Kidney (tissue), 14 donors: Measurements from ENCODE around the gene ALB. TPM values are rescaled to one million over a fixed set of nuclear protein-coding genes. Genes with fewer than 3 reads are reported as not detected.

Experiments
- DNase-seq, 5 donors: peaks; one replicate each; pipeline ENCODE4 v3.0.0-alpha.2; 2013 to 2020
- FAIRE-seq: peaks from 2 replicates; lab custom pipeline; 2012; peaks lifted over from hg19 to GRCh38; lab: Jason Lieb, UNC
- H3K27ac ChIP-seq, 2 donors: one replicate each; pipeline ENCODE4 v1.7.0; 2013; ENCODE audit warnings: low read depth in 2 of 2, low read length in 2 of 2, inconsistent platforms in 1 of 2
- H3K27me3 ChIP-seq: one replicate; pipeline ENCODE4 v1.7.1; 2013; ENCODE audit warnings: low read length, inconsistent platforms; ENCODE audit not compliant: control insufficient read depth, insufficient read depth
- H3K36me3 ChIP-seq, 3 donors: one replicate each; pipeline versions ENCODE4 v1.7.0 to v1.7.1; 2013; ENCODE audit warnings: low read length in 3 of 3, control low read depth in 1 of 3, inconsistent platforms in 1 of 3; ENCODE audit not compliant: insufficient read depth in 3 of 3, control insufficient read depth in 2 of 3
- H3K4me1 ChIP-seq, 3 donors: one replicate each; pipeline versions ENCODE4 v1.7.0 to v1.7.1; 2013; ENCODE audit warnings: low read length in 3 of 3, inconsistent platforms in 1 of 3, low read depth in 1 of 3; ENCODE audit not compliant: control insufficient read depth in 2 of 3, insufficient read depth in 2 of 3
- H3K4me3 ChIP-seq, 3 donors: one replicate each; pipeline versions ENCODE4 v1.7.0 to v1.8.1; 2013; ENCODE audit warnings: low read length in 3 of 3, control low read depth in 1 of 3, inconsistent platforms in 1 of 3
- H3K9ac ChIP-seq, 3 donors: one replicate each; pipeline versions ENCODE4 v1.7.0 to v1.7.1; 2013; ENCODE audit warnings: low read length in 3 of 3, control low read depth in 1 of 3, inconsistent platforms in 1 of 3
- H3K9me3 ChIP-seq, 3 donors: one replicate each; pipeline versions ENCODE4 v1.7.0 to v1.7.1; 2013; ENCODE audit warnings: low read length in 3 of 3, control low read depth in 1 of 3, inconsistent platforms in 1 of 3; ENCODE audit not compliant: control insufficient read depth in 2 of 3, insufficient read depth in 1 of 3
- intact Hi-C: fragments of 100-400 bp; cut with DNase I; formaldehyde crosslinking; loops from one replicate; pipeline ENCODE4 v1.11.1; 2022
- polyA plus RNA-seq: library from polyadenylated mRNA; stranded (reverse); fragments of 350-450 nt; fragmentation: Illumina TruSeq; extraction: RNeasy Lipid Tissue Mini Kit (QIAGEN cat#74804); gene quantifications from one replicate; pipeline ENCODE4 v1.2.3, GENCODE V29; 2014; ENCODE audit warnings: low read depth, low replicate concordance; ENCODE audit not compliant: insufficient read depth
- total RNA-seq: library from RNA; stranded (reverse); fragmentation: NEBNext Ultra II Directional; extraction: Animal tissue kit (Norgen Biotek cat#: 25700); gene quantifications from one replicate; pipeline ENCODE4 v1.2.1, GENCODE V29; 2021
- TF ChIP-seq, protein P1 (sequence below): IDR thresholded peaks from 3 replicates; pipeline ENCODE4 v1.5.1; 2012; ENCODE audit warnings: mild to moderate bottlenecking, moderate library complexity, borderline replicate concordance; ENCODE audit not compliant: insufficient read depth; ENCODE audit errors: extremely low read depth
- donor health status: control.
- donor health status: control.
- donor health status: control.
- donor health status: control.
- donor health status: control.
- donor health status: DM: yes; HTN: yes; CAD: no.
- donor health status: Normal renal cell carcinoma (clear cell type).

ALB gene
- total and polyA plus RNA-seq, 2 donors from 2014 or later = 0.19 to 172 TPM

DNA sequence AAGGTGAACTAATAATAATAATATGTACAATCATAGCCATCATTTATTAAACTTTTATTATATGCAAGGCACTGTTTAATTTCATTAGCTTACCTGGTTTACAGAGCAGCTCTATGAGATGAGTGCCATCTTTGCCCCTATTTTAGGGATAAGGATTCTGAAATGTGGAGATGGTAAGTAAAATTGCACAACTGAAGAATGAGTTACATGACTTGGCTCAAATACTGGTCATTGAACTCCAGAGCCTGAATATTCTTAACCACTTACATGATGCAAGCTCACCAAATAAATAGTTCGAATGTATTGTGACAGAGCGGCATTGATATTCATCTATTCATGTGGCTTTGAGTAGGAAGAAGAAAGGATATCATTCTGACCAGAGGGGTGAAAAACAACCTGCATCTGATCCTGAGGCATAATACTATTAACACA is 11.7 kb downstream of the ALB start:
- intact Hi-C loops = no loop called here
- FAIRE-seq (no peak), DNase-seq (no peak)
- Histone ChIP-seq H3K27me3 (no peaks in the 10 kb centered on the region), H3K4me1 (no peaks in the 10 kb centered on the region), H3K27ac (no peak overlapping the region), H3K4me3 (no peak overlapping the region), H3K9ac (no peak overlapping the region), H3K36me3 (no peaks in the 10 kb centered on the region), H3K9me3 (no peaks in the 10 kb centered on the region)
- TF ChIP-seq, protein P1, sequence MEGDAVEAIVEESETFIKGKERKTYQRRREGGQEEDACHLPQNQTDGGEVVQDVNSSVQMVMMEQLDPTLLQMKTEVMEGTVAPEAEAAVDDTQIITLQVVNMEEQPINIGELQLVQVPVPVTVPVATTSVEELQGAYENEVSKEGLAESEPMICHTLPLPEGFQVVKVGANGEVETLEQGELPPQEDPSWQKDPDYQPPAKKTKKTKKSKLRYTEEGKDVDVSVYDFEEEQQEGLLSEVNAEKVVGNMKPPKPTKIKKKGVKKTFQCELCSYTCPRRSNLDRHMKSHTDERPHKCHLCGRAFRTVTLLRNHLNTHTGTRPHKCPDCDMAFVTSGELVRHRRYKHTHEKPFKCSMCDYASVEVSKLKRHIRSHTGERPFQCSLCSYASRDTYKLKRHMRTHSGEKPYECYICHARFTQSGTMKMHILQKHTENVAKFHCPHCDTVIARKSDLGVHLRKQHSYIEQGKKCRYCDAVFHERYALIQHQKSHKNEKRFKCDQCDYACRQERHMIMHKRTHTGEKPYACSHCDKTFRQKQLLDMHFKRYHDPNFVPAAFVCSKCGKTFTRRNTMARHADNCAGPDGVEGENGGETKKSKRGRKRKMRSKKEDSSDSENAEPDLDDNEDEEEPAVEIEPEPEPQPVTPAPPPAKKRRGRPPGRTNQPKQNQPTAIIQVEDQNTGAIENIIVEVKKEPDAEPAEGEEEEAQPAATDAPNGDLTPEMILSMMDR = no peak

DNA sequence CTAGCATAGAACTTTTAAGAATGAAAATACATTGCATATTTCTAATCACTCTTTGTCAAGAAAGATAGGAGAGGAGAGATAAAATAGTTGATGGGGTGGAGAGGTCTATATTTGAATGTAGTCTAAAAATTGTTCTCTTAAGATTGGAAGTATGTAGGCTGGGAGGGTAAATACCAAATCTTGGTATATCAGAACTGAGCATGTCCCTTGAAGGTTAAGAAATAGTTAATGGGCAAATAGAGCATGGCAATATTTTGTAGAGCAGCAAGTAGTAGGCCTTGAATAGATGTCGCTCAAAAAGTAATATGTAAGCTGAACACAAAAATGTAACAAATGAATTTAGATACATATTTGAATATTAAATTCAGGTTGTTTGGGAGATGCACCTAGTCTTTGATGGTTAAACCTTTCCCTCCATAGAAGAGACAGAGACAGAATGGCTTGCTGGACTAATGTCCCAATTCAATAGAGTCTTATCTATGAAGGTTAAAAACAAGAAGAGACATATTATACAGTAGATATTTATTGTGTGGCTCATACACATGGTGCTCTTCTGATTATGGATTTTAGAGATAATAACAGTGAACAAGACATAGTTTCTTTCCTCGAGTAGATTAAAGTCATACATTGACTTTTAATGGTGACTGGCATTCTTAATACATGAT is 12.5 kb downstream of the ALB start:
- FAIRE-seq (no peak), DNase-seq (no peak)
- Histone ChIP-seq H3K4me3 (no peak overlapping the region), H3K9me3 (no peaks in the 10 kb centered on the region), H3K27me3 (no peaks in the 10 kb centered on the region), H3K9ac (no peak overlapping the region), H3K4me1 (no peaks in the 10 kb centered on the region), H3K27ac (no peak overlapping the region), H3K36me3 (no peaks in the 10 kb centered on the region)
- TF ChIP-seq, protein P1 = no peak
- intact Hi-C loops = no loop called here

DNA sequence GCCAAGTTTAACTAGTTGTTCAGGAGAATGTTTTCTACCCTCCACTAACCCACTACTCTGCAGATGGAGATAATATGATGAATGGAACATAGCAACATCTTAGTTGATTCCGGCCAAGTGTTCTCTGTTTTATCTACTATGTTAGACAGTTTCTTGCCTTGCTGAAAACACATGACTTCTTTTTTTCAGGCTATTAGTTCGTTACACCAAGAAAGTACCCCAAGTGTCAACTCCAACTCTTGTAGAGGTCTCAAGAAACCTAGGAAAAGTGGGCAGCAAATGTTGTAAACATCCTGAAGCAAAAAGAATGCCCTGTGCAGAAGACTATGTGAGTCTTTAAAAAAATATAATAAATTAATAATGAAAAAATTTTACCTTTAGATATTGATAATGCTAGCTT is 13.3 kb downstream of the ALB start:
- no peak overlapping the region for H3K9ac ChIP-seq

More for the DNA sequence above, 13.3 kb downstream of the ALB start:
- FAIRE-seq = no peak
- Histone ChIP-seq H3K9me3 (no peaks in the 10 kb centered on the region), H3K36me3 (no peaks in the 10 kb centered on the region), H3K27ac (no peak overlapping the region), H3K4me1 (no peaks in the 10 kb centered on the region), H3K4me3 (no peak overlapping the region), H3K27me3 (no peaks in the 10 kb centered on the region)
- DNase-seq = no peak
- intact Hi-C loops = no loop called here
- TF ChIP-seq, protein P1 = no peak
